ENCODE data around the gene ZNF438. TPM values are rescaled to one million over a fixed set of nuclear protein-coding genes. Genes with fewer than 3 reads are reported as not detected.

ZNF438 gene
- total RNA-seq, 1 experiment from 2014 or later: 2.0 TPM

DNA sequence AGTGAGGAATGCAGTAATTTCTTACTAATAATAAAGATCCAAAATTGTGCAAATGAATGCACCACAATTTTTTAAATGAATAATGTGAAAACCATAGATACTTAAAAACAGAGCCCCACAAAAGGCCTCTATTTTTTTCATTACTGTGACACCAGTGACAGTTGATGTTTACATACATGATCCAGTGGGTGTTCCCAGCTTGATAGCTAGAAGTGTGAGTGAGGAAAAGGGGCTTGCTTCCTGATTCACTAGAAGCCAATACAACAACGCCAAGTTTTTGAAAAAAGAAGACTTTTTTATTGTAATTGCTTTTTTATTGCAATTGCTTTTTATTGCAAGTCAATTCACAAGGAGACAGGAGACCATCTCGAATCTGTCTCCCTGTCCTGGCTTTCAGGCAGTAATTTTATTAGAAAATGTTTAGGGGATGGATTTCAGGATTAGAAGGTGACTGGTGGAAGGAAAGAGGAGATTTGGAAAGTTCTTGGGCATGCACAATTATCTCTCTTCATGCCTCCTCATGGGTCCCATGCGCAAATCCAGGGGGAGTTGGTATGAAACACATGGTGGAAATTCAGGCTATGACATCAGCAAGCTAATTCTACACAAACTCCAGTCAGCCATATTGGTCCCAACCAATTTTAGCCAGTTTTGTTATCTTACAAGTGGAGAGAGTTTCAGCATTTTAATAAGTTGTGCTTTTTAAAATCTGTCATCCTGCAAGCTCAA, 44.4 kb upstream of the ZNF438 start:
- TF ChIP-seq POLR2AphosphoS5 (IDR thresholded peaks at IDR 0.05; ENCODE audit: low read depth, low read length) (no peak), SIN3A (IDR thresholded peaks at IDR 0.05; ENCODE audit: borderline replicate concordance, insufficient read depth, low read depth, low read length) (no peak)
- TF ChIP-seq, protein P1, sequence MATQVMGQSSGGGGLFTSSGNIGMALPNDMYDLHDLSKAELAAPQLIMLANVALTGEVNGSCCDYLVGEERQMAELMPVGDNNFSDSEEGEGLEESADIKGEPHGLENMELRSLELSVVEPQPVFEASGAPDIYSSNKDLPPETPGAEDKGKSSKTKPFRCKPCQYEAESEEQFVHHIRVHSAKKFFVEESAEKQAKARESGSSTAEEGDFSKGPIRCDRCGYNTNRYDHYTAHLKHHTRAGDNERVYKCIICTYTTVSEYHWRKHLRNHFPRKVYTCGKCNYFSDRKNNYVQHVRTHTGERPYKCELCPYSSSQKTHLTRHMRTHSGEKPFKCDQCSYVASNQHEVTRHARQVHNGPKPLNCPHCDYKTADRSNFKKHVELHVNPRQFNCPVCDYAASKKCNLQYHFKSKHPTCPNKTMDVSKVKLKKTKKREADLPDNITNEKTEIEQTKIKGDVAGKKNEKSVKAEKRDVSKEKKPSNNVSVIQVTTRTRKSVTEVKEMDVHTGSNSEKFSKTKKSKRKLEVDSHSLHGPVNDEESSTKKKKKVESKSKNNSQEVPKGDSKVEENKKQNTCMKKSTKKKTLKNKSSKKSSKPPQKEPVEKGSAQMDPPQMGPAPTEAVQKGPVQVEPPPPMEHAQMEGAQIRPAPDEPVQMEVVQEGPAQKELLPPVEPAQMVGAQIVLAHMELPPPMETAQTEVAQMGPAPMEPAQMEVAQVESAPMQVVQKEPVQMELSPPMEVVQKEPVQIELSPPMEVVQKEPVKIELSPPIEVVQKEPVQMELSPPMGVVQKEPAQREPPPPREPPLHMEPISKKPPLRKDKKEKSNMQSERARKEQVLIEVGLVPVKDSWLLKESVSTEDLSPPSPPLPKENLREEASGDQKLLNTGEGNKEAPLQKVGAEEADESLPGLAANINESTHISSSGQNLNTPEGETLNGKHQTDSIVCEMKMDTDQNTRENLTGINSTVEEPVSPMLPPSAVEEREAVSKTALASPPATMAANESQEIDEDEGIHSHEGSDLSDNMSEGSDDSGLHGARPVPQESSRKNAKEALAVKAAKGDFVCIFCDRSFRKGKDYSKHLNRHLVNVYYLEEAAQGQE (IDR thresholded peaks at IDR 0.05; ENCODE audit: insufficient read depth in 1 of 2, low read depth in 2 of 2, low read length in 1 of 2): no peak
- TF ChIP-seq, protein P2, sequence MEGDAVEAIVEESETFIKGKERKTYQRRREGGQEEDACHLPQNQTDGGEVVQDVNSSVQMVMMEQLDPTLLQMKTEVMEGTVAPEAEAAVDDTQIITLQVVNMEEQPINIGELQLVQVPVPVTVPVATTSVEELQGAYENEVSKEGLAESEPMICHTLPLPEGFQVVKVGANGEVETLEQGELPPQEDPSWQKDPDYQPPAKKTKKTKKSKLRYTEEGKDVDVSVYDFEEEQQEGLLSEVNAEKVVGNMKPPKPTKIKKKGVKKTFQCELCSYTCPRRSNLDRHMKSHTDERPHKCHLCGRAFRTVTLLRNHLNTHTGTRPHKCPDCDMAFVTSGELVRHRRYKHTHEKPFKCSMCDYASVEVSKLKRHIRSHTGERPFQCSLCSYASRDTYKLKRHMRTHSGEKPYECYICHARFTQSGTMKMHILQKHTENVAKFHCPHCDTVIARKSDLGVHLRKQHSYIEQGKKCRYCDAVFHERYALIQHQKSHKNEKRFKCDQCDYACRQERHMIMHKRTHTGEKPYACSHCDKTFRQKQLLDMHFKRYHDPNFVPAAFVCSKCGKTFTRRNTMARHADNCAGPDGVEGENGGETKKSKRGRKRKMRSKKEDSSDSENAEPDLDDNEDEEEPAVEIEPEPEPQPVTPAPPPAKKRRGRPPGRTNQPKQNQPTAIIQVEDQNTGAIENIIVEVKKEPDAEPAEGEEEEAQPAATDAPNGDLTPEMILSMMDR (IDR thresholded peaks at IDR 0.05): no peak
- CTCF ChIA-PET: no interaction called here
- POLR2A ChIA-PET: interaction anchor here (0.5 kb wide), 1 partner anchor 271 kb away, joined by 4 read pairs; no protein-coding TSS in a partner anchor
- no peaks in the 10 kb centered on the region for H3K9me3 ChIP-seq (ENCODE audit: control insufficient read depth, insufficient read depth, low read depth, low read length)
- no peak for DNase-seq (ENCODE audit: low read depth, low spot score)
- no peak for ATAC-seq
- intact Hi-C loops (cut with micrococcal nuclease; ENCODE audit: unreplicated experiment) (no loop called here), in situ Hi-C loops (cut with HindIII; ENCODE audit: low pct_unique_long_range_greater_than_20kb, low sequenced_read_pairs) (no loop called here)
- no peak overlapping the region for H3K4me3 ChIP-seq (ENCODE audit: low read depth in 2 of 2, low read length in 2 of 2)
- H3K4me1 ChIP-seq (ENCODE audit: control insufficient read depth, insufficient read depth, low read length): no peaks in the 10 kb centered on the region
- no peaks in the 10 kb centered on the region for H3K27me3 ChIP-seq (ENCODE audit: control insufficient read depth, insufficient read depth, low read length)
- no peaks in the 10 kb centered on the region for H3K36me3 ChIP-seq (ENCODE audit: control insufficient read depth, insufficient read depth, low read length)
- no TSS peak for BruUV-seq (replicated peaks)
- no peak overlapping the region for H3K27ac ChIP-seq (ENCODE audit: low read length)

DNA sequence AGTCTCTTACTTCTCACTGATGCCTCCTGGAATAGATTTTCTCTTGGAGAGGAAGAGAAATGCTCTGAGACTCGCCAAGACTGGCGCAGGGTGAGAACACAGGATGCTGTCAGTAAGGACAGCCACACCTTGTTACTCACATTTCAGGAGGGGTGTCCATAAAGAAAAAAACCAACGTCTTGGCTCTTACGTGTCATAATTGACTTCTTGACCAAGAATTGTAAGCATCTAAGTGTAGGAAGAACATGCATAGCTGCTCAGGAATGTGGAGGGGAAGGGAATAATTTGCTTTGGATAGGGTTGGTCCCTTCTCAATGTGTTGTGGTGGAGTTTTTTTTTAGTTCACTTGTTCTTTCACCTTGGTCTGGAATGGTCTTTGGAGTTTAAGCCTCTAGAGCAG, 43.8 kb upstream of the ZNF438 start:
- Histone ChIP-seq H3K4me1 (ENCODE audit: control insufficient read depth, insufficient read depth, low read length) (no peaks in the 10 kb centered on the region), H3K36me3 (ENCODE audit: control insufficient read depth, insufficient read depth, low read length) (no peaks in the 10 kb centered on the region), H3K27ac (ENCODE audit: low read length) (no peak overlapping the region), H3K9me3 (ENCODE audit: control insufficient read depth, insufficient read depth, low read depth, low read length) (no peaks in the 10 kb centered on the region), H3K27me3 (ENCODE audit: control insufficient read depth, insufficient read depth, low read length) (no peaks in the 10 kb centered on the region), H3K4me3 (ENCODE audit: low read depth in 2 of 2, low read length in 2 of 2) (no peak overlapping the region)
- BruUV-seq (replicated peaks): no TSS peak
- in situ Hi-C loops (cut with HindIII; ENCODE audit: low pct_unique_long_range_greater_than_20kb, low sequenced_read_pairs) (no loop called here), intact Hi-C loops (cut with micrococcal nuclease; ENCODE audit: unreplicated experiment) (no loop called here)
- CTCF ChIA-PET: no interaction called here
- no peak for ATAC-seq
- POLR2A ChIA-PET: no interaction called here
- no peak for TF ChIP-seq TCF7L2 (IDR thresholded peaks at IDR 0.05; ENCODE audit: low read depth, low read length)
- no peak for TF ChIP-seq SIN3A (IDR thresholded peaks at IDR 0.05; ENCODE audit: borderline replicate concordance, insufficient read depth, low read depth, low read length)
- no peak for TF ChIP-seq POLR2AphosphoS5 (IDR thresholded peaks at IDR 0.05; ENCODE audit: low read depth, low read length)
- TF ChIP-seq, protein P1 (IDR thresholded peaks at IDR 0.05; ENCODE audit: insufficient read depth in 1 of 2, low read depth in 2 of 2, low read length in 1 of 2): no peak
- TF ChIP-seq, protein P2 (IDR thresholded peaks at IDR 0.05): no peak
- no peak for DNase-seq (ENCODE audit: low read depth, low spot score)

Data from Panc1 (cell line).